ENCODE results near the gene SUMO2. TPM values are rescaled to one million over a fixed set of nuclear protein-coding genes. Genes with fewer than 3 reads are reported as not detected.

The SUMO2 gene
- total and polyA plus RNA-seq, 9 of the 15 experiments (the other 6 are each of a cell fraction or from before 2014, with no cell fraction given): 157 to 733 (median 419) TPM

- TF ChIP-seq CTCFL (IDR thresholded peaks at IDR 0.05; ENCODE audit: borderline replicate concordance, insufficient read depth, low read depth, low read length, poor library complexity, severe bottlenecking): peak; percentile 89
- no peak for TF ChIP-seq ZNF165 (CRISPR knock-in tag; IDR thresholded peaks at IDR 0.05; ENCODE audit: borderline replicate concordance)
- no peak for TF ChIP-seq ZNF239 (CRISPR knock-in tag; IDR thresholded peaks at IDR 0.05)
- TF ChIP-seq KLF13 (tag; IDR thresholded peaks at IDR 0.05; ENCODE audit: borderline replicate concordance, low read depth): no peak
- TF ChIP-seq SIN3A (IDR thresholded peaks at IDR 0.05; ENCODE audit: borderline replicate concordance in 2 of 2, control insufficient read depth in 1 of 2, low read depth in 2 of 2, low read length in 2 of 2): peak; percentile 58 to 94; a peak in 1 of 4 replicates
- TF ChIP-seq DNMT1 (IDR thresholded peaks at IDR 0.05): no peak
- TF ChIP-seq MEIS2 (IDR thresholded peaks at IDR 0.05; ENCODE audit: partially characterized antibody): peak; percentile 59
- TF ChIP-seq GMEB1 (CRISPR knock-in tag; IDR thresholded peaks at IDR 0.05): peak; percentile 50
- peak; percentile 83; the same call in 1 of the 2 replicates for TF ChIP-seq POLR2AphosphoS2 (IDR thresholded peaks at IDR 0.05; ENCODE audit: low read length)
- peak; percentile 75; the same call in 1 of the 2 replicates for TF ChIP-seq THAP12 (CRISPR knock-in tag; IDR thresholded peaks at IDR 0.05)
- TF ChIP-seq ELF2 (CRISPR knock-in tag; IDR thresholded peaks at IDR 0.05): peak; percentile 80
- 0 out of 2 replicates have a peak, but pooled peaks have one; percentile 61 for TF ChIP-seq ZBTB2 (IDR thresholded peaks at IDR 0.05)
- TF ChIP-seq NCOA2 (IDR thresholded peaks at IDR 0.05; ENCODE audit: partially characterized antibody in 2 of 2): no peak
- no peak for TF ChIP-seq SNIP1 (IDR thresholded peaks at IDR 0.05; ENCODE audit: low read depth)
- TF ChIP-seq ZNF583 (CRISPR knock-in tag; IDR thresholded peaks at IDR 0.05): peak; percentile 68; the same call in 1 of the 2 replicates
- peak; percentile 60 for TF ChIP-seq SMAD4 (CRISPR knock-in tag; conservative IDR thresholded peaks at IDR 0.05)
- TF ChIP-seq HOMEZ (CRISPR knock-in tag; IDR thresholded peaks at IDR 0.05): no peak
- peak; percentile 78 for TF ChIP-seq CBX1 (IDR thresholded peaks at IDR 0.05; ENCODE audit: low read depth)
These were observed 51.3 kb downstream of the SUMO2 start, which contains the start of gene NT5C (continued) for GRCh38 chr17:75131278-75132017.

All from K562 (cell line).